Measurements from ENCODE around the gene ARHGAP33.
A peak's percentile ranks its signal among the peaks of the same experiment; 100 is the strongest.
"Not testable (repeated sequence)": the region's sequence is repeated elsewhere in the genome, so short reads cannot be mapped to it uniquely, and the experiment has no call there.

Gene ARHGAP33

GRCh38 chr19:35764432-35765315 is 10.7 kb upstream of the ARHGAP33 start:
- Histone ChIP-seq H3K9me3 (ENCODE audit: control insufficient read depth, low read length) (no peaks in the 10 kb centered on the region), H3K4me3 (ENCODE audit: low read length) (no peak overlapping the region), H3K36me3 (ENCODE audit: control insufficient read depth, insufficient read depth, low read length) (no peaks in the 10 kb centered on the region), H3K27me3 (ENCODE audit: control insufficient read depth, insufficient read depth, low read length) (no peaks in the 10 kb centered on the region), H3K4me1 (ENCODE audit: control insufficient read depth, insufficient read depth, low read length) (no peaks in the 10 kb centered on the region), H3K9ac (ENCODE audit: low read length) (no peak overlapping the region)

DNA sequence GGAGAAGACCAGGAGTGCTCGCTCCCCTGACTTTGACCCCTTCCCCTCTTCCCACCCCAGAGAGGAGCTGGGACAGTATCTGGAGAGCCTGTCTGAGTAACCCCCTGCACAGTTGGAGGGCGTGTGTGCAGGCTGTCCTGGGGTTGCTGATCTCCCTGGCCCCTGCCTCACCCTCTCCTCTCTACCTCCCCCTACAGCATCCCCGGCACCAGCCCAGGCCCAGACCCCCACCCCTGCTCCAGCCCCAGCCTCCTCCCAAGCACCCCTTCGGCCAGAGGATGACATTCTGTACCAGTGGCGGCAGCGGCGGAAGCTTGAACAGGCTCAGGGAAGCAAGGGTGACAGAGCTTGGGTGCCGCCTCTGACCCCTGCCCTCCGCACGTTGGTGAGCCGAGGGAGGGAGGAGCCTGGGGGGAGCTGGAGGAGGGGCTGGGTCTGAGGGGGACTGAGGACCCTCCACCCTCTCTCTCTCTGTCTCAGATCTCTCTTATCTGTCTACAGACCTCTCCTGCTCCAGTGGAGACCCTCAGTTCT is 8.7 kb upstream of the ARHGAP33 start:
- Histone ChIP-seq H3K9ac (ENCODE audit: low read length) (no peak overlapping the region), H3K36me3 (ENCODE audit: control insufficient read depth, insufficient read depth, low read length) (no peaks in the 10 kb centered on the region), H3K9me3 (ENCODE audit: control insufficient read depth, low read length) (no peaks in the 10 kb centered on the region), H3K4me3 (ENCODE audit: low read length) (no peak overlapping the region), H3K27me3 (ENCODE audit: control insufficient read depth, insufficient read depth, low read length) (no peaks in the 10 kb centered on the region), H3K4me1 (ENCODE audit: control insufficient read depth, insufficient read depth, low read length) (no peaks in the 10 kb centered on the region)

GRCh38 chr19:35767288-35768081 is 7.9 kb upstream of the ARHGAP33 start:
- Histone ChIP-seq H3K27me3 (ENCODE audit: control insufficient read depth, insufficient read depth, low read length) (no peaks in the 10 kb centered on the region), H3K36me3 (ENCODE audit: control insufficient read depth, insufficient read depth, low read length) (no peaks in the 10 kb centered on the region), H3K4me1 (ENCODE audit: control insufficient read depth, insufficient read depth, low read length) (no peaks in the 10 kb centered on the region), H3K4me3 (ENCODE audit: low read length) (no peak overlapping the region), H3K9me3 (ENCODE audit: control insufficient read depth, low read length) (no peaks in the 10 kb centered on the region), H3K9ac (ENCODE audit: low read length) (no peak overlapping the region)

DNA sequence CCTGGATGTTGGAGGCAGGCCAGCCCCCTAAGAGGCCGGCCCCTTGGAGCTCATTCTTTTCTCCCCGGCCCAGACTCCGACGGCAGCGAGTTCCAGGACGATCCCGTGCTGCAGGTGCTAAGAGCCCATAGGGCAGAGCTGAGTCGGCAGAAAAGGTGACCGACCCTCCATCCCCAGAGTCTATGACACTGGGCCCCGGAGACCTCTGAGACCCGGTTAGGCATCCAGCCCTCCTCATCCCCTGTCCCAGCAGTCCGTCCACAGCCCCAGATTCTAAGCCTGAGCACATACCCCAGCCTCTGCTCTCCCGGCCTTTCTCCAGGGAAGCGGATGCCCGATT is 7.3 kb upstream of the ARHGAP33 start:
- Histone ChIP-seq H3K4me1 (ENCODE audit: control insufficient read depth, insufficient read depth, low read length) (no peaks in the 10 kb centered on the region), H3K36me3 (ENCODE audit: control insufficient read depth, insufficient read depth, low read length) (no peaks in the 10 kb centered on the region), H3K9ac (ENCODE audit: low read length) (no peak overlapping the region), H3K4me3 (ENCODE audit: low read length) (no peak overlapping the region), H3K9me3 (ENCODE audit: control insufficient read depth, low read length) (no peaks in the 10 kb centered on the region), H3K27me3 (ENCODE audit: control insufficient read depth, insufficient read depth, low read length) (no peaks in the 10 kb centered on the region)

GRCh38 chr19:35772362-35772761 is 3.0 kb upstream of the ARHGAP33 start:
- H3K9ac ChIP-seq (ENCODE audit: low read length); H3K4me3 ChIP-seq (ENCODE audit: low read length); H3K4me1 ChIP-seq (ENCODE audit: control insufficient read depth, insufficient read depth, low read length); H3K9me3 ChIP-seq (ENCODE audit: control insufficient read depth, low read length); H3K27me3 ChIP-seq (ENCODE audit: control insufficient read depth, insufficient read depth, low read length); H3K36me3 ChIP-seq (ENCODE audit: control insufficient read depth, insufficient read depth, low read length): not testable (repeated sequence)

GRCh38 chr19:35773020-35773806 is 2.2 kb upstream of the ARHGAP33 start:
- Histone ChIP-seq H3K4me1 (ENCODE audit: control insufficient read depth, insufficient read depth, low read length) (no peaks in the 10 kb centered on the region), H3K27me3 (ENCODE audit: control insufficient read depth, insufficient read depth, low read length) (no peaks in the 10 kb centered on the region), H3K9ac (ENCODE audit: low read length) (no peak overlapping the region), H3K9me3 (ENCODE audit: control insufficient read depth, low read length) (no peaks in the 10 kb centered on the region), H3K36me3 (ENCODE audit: control insufficient read depth, insufficient read depth, low read length) (no peaks in the 10 kb centered on the region), H3K4me3 (ENCODE audit: low read length) (no peak overlapping the region)

DNA sequence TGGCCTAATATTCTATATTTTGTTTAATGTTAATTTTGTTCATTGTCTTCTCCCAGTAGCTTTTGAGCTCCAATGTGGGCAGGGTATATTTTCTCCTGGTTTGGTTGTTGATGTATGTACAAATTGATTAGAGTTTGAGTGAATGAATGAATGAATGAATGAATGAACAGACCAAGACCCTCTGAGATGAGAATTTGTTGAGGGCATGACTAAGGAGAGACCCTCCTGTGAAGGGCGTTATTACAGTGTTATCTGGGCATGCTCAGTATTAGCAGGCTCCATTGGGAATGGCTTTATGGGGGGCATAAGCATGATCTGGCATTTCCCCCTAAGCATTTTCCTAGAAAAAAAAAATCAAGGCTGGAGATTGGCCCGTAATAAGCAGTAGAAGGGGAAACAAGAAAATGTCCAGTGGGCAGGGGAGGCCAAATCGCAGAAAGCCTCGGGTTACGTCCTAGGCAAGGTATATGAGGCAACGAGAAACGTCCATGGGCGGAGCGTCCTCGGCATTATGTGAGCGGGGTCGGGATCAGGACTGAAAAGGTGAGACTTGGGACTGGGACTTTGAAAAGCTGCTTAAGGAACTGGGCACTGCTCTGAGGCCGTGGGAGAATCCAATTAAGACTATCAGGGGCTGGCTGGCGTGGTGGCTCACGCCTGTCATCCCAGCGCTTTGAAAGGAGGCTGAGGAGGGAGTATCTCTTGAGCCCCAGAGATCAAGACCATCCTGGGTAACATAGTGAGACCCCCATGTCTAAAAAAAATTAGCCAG is 904 bp upstream of the ARHGAP33 start:
- Histone ChIP-seq H3K4me1 (ENCODE audit: control insufficient read depth, insufficient read depth, low read length) (no peaks in the 10 kb centered on the region), H3K36me3 (ENCODE audit: control insufficient read depth, insufficient read depth, low read length) (no peaks in the 10 kb centered on the region), H3K9ac (ENCODE audit: low read length) (peak overlapping the region; percentile 6), H3K9me3 (ENCODE audit: control insufficient read depth, low read length) (no peaks in the 10 kb centered on the region), H3K4me3 (ENCODE audit: low read length) (no peak overlapping the region), H3K27me3 (ENCODE audit: control insufficient read depth, insufficient read depth, low read length) (no peaks in the 10 kb centered on the region)

- no peaks in the 10 kb centered on the region for H3K9me3 ChIP-seq (ENCODE audit: control insufficient read depth, low read length)
- H3K9ac ChIP-seq (ENCODE audit: low read length) = peak overlapping the region; percentile 6
- no peaks in the 10 kb centered on the region for H3K27me3 ChIP-seq (ENCODE audit: control insufficient read depth, insufficient read depth, low read length)
- no peaks in the 10 kb centered on the region for H3K36me3 ChIP-seq (ENCODE audit: control insufficient read depth, insufficient read depth, low read length)
- peak overlapping the region; percentile 14 for H3K4me3 ChIP-seq (ENCODE audit: low read length)
- H3K4me1 ChIP-seq (ENCODE audit: control insufficient read depth, insufficient read depth, low read length) = no peaks in the 10 kb centered on the region
Measured at GRCh38 chr19:35775046-35775297, 392 bp upstream of the ARHGAP33 start.

GRCh38 chr19:35776102-35776788 is 881 bp downstream of the ARHGAP33 start:
- H3K36me3 ChIP-seq (ENCODE audit: control insufficient read depth, insufficient read depth, low read length) = no peaks in the 10 kb centered on the region
- no peaks in the 10 kb centered on the region for H3K27me3 ChIP-seq (ENCODE audit: control insufficient read depth, insufficient read depth, low read length)
- no peaks in the 10 kb centered on the region for H3K4me1 ChIP-seq (ENCODE audit: control insufficient read depth, insufficient read depth, low read length)
- H3K4me3 ChIP-seq (ENCODE audit: low read length) = peak overlapping the region; percentile 9
- no peaks in the 10 kb centered on the region for H3K9me3 ChIP-seq (ENCODE audit: control insufficient read depth, low read length)
- peak overlapping the region; percentile 12 for H3K9ac ChIP-seq (ENCODE audit: low read length)

DNA sequence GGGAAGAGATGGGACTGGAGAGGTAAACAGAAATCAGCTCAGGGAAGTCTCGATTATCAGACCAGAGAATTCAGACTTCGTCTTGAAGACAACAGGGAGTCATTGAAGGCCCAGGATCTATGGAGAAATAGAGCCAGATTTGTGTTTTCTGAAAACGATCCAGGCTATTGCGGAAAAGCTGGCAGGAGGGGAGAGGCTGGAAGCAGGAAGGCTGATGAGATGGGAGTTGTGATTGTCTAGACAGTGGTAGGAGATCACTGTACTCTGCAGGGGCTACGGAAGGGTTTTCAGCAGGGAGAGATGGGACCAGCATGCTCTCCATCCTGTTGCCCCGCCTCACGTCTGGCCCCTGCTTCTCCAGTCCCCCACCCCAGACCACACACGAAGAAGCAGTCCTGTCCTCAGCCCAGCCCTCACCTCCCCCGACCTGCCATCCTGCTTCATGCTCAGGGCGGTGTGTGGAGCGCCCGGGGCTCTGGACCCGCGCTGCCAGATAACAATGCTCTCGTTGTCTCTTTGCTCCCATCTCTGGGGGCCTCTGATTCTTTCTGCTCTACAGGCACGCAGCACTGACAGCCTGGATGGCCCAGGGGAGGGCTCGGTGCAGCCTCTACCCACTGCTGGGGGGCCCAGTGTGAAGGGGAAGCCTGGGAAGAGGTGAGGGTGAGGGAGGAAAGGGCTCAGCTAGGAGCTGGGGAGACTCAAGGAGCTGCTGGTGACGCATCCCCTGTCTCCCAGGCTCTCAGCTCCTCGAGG is 1.9 kb downstream of the ARHGAP33 start:
- H3K36me3 ChIP-seq (ENCODE audit: control insufficient read depth, insufficient read depth, low read length) = no peaks in the 10 kb centered on the region
- no peaks in the 10 kb centered on the region for H3K9me3 ChIP-seq (ENCODE audit: control insufficient read depth, low read length)
- no peak overlapping the region for H3K4me3 ChIP-seq (ENCODE audit: low read length)
- no peaks in the 10 kb centered on the region for H3K27me3 ChIP-seq (ENCODE audit: control insufficient read depth, insufficient read depth, low read length)
- no peak overlapping the region for H3K9ac ChIP-seq (ENCODE audit: low read length)
- H3K4me1 ChIP-seq (ENCODE audit: control insufficient read depth, insufficient read depth, low read length) = no peaks in the 10 kb centered on the region

Measured in mucosa of stomach (tissue), 1 donor.